CD4-positive, alpha-beta T cell treated with Interleukin-21 for 1 hour (primary cell): ENCODE measurements around the gene ZFAND3.

ENCODE experiments used
- DNase-seq: peaks from one replicate; pipeline ENCODE4 v3.0.0-alpha.2; 2020

ZFAND3 gene

GRCh38 chr6:37897818-37898515, 78.4 kb downstream of the ZFAND3 start:
- no peak for DNase-seq

DNA sequence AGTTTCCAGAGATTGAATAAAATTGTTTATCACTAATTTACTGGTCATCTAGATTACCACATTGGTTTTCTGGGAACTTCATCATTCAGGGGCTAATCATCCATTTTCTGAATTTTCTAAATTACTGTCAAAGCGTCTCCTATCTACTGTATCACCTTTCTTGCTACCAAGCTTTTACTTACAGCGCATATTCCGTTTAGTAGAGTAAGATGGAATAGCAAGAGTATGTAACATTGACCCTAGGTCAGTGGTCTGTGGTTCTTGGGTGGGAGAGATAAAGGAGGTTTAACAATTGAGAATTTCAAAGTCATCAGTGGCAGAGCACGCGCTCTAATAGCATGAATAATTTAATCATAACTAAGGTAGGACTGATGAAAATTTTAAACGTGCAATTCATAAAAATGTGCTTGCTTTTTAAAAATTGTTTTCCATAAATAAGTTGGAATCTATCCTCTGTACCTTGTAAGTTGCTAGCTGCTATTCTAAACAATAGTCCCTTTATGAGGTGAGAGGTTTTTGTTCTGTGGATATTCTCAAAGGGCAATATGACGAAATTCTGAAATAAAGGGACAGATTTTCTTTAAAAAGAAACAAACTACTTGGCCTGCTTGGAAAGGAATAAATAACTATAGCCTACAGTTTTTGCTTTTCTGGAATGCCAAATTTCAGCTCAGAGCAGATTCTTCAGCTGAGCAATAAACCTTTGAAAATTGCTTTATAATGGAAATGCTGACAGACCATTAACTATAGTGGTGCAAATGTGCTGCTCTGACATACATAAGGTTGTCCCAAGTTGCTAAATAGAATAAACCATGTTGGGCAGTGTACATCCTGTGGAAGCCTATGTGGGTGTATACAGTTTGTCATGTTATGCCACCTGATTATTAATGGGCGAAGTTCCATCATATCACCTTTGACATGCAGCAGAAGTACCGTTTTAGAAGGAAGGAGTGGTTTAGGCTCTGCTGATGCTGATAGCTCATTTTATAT, 84.1 kb downstream of the ZFAND3 start:
- DNase-seq, result no peak

DNA sequence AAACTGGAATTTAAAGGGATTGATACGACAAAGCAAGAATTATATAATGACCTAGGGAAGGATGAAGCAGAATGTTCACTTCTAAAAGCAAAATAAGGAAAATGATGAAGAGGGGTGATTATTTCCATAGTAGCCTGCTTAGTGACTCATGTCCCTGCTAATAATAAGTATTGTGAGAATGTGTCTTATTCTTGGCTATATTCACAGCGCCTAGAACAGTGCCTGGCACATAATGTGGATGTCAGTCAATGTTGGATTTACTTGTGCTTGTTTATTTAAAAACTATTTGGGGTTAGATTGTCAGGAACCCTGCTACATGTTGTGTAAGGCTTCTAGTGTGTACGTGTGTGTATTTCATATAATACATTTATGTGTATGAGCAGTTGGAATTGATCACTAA, 85.1 kb downstream of the ZFAND3 start:
- no peak for DNase-seq

DNA sequence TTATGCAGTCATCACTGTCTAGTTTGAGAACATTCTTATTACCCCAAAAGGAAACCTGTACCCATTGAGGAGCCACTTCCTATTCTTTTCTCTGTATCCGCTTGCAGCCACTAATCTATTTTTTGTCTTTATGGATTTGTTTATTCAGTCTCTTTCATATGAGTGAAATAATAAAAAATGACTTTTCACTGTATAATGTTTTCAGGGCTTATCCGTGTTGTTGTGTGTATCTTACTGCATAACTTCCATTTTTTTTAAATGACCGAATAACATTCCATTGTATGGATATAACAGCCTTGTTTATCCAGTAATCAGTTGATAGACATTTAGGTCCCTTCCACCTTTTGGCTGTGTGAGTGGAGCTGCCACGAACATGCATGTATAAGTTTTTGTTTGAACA, 86.6 kb downstream of the ZFAND3 start:
- DNase-seq, result no peak

DNA sequence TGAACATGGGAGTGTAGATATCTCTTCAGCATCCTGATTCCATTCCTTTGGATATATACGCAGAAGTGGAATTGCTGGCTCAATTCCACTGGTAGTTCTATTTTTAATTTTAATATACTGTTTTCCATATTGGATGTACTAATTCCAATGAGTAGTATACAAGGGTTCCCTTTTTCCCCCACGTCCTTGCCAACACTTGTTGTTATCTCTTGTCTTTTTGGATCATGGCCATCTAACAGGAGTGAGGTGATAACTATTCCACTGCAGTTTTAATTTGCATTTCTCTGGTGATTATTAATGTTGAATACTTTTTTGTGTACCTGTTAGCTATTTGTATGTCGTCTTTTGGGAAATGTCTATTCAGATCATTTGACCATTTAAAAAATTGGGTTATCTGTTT, 91.5 kb downstream of the ZFAND3 start:
- DNase-seq, result no peak

DNA sequence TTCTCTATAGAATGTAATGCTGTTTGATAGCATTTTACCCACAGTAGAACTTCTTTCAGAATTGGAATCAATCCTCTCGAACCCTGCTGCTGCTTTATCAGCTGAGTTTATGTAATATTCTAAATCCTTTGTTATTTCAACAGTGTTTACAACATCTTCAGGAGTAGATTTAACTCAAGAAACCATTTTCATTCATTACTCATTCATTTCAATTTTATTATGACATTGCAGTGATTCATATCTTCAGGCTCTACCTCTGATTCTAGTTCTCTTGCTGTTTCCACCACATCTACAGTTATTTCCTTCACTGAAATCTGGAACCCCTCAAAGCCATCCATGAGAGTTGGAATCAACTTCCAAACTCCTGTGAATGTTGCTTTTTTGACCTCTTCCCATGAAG, 93.7 kb downstream of the ZFAND3 start:
- no peak for DNase-seq

- no peak for DNase-seq
Measured at GRCh38 chr6:37915463-37915862, 95.9 kb downstream of the ZFAND3 start.

- DNase-seq, result no peak
Measured at GRCh38 chr6:37916149-37916548, 96.6 kb downstream of the ZFAND3 start.

DNA sequence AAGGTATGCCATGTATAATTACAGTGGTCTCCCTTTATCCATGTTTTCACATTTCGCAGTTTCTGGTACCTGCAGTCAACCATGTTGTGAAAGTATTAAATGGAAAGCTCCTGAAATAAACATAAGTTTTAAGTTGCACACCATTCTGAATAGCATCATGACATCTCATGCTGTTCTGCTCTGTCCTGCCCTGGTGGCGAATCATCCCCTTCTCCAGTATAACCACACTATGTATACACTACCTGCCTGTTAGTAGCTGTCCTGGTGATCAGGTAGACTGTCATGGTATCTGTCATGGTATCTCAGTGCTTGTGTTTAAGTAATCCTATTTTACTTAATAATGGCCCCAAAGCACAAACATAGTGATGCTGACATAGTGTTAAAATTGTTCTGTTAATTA, 97.1 kb downstream of the ZFAND3 start:
- no peak for DNase-seq

DNA sequence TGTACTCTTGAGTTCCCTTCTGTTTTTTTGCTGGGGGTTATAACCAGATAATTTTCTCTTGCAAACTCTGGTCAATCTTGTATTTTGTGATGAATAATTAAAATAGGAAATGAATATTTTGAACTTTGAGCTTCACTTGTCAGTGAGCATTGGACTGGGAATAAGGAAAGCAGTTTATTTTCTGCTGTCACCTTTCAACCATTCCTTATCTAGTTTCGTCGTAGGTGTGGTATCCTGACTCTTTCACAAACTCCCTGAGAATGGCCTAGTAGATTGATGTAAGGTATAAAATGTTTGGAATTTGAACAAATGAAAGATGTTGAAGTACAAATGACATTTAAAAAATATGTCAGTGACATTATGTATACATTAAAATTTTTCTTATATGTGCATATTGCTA, 98.0 kb downstream of the ZFAND3 start:
- no peak for DNase-seq

- no peak for DNase-seq
Measured at GRCh38 chr6:37919417-37920157, 100.1 kb downstream of the ZFAND3 start.

- DNase-seq, result no peak
Measured at GRCh38 chr6:37920667-37921066, 101.1 kb downstream of the ZFAND3 start.

DNA sequence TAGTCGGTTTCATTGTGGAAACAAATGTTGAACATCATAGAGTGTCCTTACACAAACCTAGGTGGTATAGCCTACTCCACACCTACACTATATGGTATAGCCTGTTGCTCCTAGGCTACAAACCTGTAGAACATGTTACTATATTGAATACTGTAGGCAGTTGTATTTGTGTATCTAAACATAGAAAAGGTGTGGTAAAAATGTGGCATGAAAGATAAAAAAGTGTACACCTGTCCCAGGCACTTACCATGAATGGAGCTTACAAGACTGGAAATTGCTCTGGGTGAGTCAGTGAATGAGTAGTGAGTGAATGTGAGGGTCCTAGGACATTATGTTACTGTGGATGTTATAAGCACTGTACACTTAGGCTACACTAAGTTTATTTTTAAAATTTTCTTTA, 103.0 kb downstream of the ZFAND3 start:
- no peak for DNase-seq

DNA sequence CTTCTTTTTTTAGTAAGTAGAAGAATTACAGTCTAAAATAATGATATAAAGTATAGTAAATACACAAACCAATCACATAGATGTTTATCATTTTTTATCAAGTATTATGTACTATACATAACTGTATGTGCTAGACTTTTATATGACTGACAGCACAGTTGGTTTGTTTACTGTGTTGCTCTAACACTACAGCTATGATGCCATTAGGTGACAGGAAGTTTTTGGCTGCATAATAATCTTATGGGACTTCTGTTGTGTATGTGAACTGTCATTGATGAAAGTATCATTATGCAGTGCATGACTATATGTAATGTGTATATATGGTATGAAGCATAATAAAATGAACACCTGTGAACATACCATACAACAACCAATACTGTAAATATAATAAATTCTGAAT, 104.0 kb downstream of the ZFAND3 start:
- no peak for DNase-seq

GRCh38 chr6:37926661-37927060, 107.1 kb downstream of the ZFAND3 start:
- DNase-seq, result no peak

DNA sequence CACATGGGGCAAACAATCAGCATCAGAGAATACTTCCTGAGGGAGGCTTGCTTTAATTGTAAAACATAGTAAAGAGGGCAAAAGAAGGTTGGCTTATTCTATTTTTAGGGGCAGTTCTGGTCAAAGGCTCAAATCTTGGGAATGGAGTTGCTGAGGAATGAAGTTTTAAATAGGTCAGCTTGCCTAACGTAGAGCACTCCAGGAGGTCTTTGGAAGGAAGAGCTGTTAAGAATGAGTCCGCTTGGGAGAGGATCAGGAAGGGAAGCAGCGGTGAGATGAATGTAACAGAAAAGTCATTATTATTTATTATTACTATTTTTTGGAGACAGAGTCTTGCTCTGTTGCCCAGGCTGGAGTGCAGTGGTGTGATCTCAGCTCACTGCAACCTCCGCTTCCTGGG, 108.7 kb downstream of the ZFAND3 start:
- DNase-seq, result no peak

- DNase-seq, result no peak
Measured at GRCh38 chr6:37930288-37930971, 110.9 kb downstream of the ZFAND3 start.

DNA sequence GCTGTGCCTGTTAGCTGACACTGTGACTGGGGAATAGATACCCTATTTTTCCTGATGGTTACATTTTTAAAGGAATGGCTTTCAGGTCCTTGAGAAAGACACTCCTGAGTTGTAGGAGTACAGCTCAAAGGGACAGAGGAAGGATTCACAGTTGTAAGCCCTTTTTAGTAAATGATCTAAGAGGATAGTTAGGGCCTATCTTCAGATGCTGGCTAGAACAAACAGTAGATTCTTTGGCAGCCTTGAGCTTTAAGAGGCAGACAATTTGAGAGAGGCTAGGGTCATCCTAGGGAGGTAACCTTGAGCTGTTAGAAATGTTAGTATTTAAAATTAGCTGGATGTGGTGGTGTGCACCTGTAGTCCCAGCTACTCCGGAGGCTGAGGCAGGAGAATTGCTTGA, 111.5 kb downstream of the ZFAND3 start:
- DNase-seq, result no peak

DNA sequence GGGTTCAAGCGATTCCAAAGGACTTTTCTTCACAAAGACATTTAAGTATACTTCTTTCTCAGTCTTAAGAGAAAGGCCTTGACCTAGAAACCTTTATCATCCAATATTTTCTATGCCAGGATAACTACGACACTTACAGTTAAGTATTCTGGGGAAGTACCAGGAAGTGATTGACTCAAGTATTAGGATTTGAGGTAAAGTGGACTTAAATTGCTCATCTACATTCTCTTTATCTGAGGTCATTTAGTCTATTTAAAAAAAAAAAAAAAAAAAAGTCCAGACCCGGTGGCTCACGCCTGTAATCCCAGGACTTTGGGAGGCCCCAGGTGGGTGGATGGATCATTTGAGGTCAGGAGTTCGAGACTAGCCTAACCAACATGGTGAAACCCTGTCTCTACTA, 114.7 kb downstream of the ZFAND3 start:
- no peak for DNase-seq

DNA sequence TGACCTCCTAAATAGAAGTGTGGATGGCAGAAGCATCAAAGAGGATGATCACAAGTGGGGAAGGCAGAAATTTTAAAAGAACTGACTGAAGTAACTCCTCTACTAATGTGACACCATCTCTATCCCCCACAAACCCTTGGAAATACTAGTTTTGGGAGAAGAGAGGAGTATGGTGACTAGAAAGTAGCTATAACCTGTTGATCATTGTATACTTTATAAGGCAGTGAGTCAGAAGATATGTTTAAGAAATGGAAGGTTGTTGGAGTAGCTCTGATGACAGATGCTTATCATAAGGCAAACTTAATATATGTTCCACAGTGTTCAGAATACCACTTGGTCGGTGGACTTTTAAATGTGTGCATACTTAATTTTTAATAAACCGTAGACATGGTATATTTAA, 116.6 kb downstream of the ZFAND3 start:
- no peak for DNase-seq

DNA sequence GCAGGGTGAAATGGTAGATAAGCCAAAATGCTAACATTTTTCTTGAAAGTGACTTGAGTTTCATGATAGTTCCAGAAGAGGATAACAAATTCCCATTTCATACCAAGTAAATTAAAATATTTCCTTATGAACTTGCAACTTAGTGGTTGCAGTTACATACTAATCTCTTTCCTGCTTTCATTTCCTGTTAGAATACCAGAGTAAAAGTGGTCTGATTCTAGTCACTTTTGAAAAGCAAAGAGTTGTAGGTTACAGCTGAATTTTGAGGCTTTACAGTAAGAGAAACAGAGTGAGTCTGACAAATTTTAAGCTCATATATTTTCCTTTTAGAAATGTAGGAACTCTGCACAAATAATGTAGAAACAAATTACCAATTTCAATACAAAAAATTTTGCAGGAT, 117.4 kb downstream of the ZFAND3 start:
- no peak for DNase-seq

GRCh38 chr6:37938909-37939308, 119.4 kb downstream of the ZFAND3 start:
- no peak for DNase-seq
